Measurements from ENCODE around the gene GARIN5A.
"Not testable (repeated sequence)": the region's sequence is repeated elsewhere in the genome, so short reads cannot be mapped to it uniquely, and the experiment has no call there.

GARIN5A gene

DNA sequence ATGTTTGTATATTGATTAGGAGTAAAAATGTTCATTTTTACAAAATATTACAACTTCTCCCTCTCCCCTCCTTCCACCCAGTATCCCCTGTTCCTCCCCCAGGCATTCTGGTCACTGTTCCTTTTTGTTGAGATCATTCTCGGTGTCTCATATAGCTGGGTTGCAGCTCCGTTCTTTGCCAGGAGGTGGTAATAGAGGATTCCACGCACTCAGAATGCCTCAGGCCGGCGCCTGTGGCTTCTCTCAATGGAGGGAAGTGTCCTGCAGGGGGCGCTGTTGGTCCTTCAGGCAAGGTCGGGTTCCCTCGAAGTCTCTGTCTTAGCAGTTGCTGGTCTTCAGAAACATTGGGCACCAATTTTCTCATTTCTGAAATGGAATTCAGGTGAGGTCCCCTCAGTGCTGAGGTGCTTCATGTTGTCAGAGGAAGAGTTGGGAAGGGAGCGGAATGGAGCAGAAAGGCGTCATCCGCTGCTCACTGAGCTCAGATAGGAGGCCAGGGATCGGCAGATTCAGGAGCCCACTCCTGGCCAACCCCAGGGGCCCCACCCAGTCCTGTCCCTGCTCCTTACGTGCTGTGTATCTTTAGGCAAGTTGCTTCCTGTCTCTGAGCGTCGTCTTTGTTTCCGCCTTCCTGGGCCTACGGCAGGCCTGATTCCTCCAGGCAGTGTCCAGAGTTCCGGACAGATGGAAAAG lies 10.3 kb upstream of the GARIN5A start:
- no peak for DNase-seq

DNA sequence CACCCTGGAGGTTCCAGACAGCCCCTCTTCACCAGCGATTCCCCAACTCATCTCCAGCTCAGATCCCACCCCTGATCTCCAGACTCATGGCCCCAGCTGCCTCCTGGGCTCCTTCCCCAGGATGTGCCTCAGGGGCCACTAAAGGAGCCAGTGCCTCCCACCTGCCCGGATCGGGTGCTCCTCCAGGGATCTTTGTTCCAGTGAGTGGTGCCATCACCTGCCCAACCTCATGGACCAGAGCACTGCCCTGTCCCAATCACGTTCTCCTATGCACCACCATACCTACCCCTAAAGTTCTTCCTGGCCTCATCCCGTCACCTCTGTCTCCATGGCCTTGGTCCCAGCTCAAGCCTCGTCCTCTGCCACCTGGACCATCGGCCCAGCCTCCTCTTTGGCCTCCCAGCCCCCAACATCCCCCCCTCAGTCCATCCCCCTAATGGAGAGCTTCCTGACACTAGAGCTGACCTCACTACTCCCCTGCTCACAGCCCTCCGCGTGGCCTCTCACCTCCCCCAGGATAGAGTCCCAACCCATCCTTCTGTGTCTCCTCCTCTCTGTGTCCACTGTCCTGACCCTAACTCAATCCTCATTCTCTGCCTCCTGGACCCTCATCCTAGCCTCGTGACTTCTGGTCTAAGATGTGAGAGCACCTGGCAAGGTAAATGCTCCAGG lies 8.8 kb upstream of the GARIN5A start:
- no peak for DNase-seq

DNA sequence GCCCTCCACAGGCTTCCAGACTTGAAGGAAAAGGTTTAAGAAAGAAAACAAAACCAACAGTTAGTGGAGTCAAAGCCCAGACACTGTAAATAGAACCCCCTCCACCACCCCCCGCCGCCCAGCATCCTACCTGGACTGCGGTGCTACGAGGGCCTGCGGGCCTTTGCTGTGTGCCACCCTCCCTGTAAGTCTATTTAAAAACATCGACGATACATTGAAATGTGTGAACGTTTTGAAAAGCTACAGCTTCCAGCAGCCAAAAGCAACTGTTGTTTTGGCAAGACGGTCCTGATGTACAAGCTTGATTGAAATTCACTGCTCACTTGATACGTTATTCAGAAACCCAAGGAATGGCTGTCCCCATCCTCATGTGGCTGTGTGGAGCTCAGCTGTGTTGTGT lies 6.3 kb upstream of the GARIN5A start:
- no peak for DNase-seq

GRCh38 chr19:50482271-50482855 lies 5.7 kb upstream of the GARIN5A start:
- DNase-seq, result no peak

DNA sequence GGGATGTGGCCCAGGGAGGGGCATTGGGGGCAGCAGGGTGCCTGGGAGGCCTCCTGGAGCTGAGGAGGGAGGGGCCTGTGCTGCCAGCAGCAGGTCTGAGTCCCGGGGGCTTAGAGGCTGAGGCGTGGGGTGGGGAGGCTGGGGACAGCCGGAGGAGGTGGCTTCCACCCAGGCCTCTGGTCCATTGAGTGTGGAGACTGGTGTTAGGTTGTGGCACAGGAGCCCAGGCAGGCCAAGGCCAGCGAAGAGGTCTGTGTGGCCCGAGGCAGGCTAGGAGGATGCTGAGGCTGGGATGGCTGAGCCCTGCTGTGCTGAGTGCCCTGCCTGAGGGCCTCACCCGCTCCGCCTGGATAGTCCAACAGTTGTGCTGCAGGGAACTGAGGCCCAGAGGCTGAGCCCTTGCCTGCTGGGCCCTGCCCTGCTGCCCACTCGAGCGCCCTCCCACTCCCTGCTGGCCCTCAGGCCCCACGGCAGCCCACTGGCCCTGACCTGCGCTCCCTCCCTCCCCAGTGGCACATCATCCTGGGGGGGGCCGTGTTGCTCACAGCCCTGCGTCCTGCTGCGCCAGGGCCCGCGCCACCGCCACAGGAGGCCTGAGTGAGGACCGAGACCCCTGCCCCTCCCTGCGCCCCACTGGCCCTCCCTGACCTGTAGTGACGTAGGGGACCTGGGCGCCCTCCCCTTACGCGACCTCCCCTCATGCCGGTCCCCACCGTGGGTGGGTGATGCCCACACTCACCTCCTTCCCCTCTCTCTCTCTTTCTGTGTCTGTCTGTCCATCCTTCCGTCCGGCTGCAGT lies 4.9 kb upstream of the GARIN5A start:
- DNase-seq, result no peak

DNA sequence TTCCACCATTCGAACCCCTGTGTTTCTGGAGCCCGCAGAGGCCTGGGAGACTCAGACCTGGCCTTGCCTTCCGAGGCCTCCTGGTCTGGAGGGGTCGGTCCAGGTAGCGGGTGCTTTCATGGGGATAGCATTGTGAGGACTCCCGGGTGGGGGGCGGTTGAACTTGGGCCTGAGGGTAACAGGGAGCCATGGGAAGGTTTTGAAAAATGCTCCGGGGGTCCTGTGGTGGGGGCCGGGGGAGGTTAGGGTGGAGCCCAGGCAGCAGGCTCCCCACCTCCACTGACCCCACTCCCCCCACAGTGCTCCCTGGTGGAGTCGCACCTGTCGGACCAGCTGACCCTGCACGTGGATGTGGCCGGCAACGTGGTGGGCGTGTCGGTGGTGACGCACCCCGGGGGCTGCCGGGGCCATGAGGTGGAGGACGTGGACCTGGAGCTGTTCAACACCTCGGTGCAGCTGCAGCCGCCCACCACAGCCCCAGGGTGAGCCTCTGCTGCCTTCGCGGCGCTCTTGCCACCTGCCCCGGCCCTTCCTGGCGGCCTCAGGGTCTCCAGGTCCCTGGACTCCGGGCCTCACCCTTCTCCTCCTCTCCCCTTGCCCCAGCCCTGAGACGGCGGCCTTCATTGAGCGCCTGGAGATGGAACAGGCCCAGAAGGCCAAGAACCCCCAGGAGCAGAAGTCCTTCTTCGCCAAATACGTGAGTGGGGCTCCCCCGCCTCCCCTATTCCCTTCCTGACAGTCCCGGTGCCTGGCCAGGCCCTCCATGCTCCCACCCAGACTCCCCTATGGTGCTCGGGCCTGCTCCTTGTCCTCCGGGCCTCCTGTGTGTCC lies 3.8 kb upstream of the GARIN5A start:
- DNase-seq, result no peak

DNA sequence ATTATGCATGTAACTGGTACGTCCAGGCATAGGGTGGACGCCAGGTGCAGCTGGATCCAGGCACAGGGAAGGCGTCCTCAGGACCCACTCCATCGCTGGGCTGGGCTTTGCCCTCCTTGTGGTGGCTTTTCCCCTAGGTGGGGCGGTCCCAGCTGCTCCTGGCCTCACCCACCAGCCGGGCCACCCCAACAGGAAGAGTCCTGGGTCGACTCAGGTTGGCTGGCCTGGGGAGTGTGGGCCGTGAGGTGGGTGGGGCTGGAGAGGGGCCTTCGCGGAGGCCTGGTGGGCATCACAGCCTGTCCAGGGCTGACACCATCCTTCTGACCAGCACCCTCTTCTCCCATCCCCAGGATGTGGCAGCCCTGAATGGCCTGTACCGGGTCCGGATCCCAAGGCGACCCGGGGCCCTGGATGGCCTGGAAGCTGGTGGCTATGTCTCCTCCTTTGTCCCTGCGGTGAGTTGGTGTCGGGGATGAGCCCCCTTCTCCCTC lies 3.2 kb upstream of the GARIN5A start:
- no peak for DNase-seq

GRCh38 chr19:50478901-50479715 lies 2.5 kb upstream of the GARIN5A start:
- DNase-seq, result no peak

DNA sequence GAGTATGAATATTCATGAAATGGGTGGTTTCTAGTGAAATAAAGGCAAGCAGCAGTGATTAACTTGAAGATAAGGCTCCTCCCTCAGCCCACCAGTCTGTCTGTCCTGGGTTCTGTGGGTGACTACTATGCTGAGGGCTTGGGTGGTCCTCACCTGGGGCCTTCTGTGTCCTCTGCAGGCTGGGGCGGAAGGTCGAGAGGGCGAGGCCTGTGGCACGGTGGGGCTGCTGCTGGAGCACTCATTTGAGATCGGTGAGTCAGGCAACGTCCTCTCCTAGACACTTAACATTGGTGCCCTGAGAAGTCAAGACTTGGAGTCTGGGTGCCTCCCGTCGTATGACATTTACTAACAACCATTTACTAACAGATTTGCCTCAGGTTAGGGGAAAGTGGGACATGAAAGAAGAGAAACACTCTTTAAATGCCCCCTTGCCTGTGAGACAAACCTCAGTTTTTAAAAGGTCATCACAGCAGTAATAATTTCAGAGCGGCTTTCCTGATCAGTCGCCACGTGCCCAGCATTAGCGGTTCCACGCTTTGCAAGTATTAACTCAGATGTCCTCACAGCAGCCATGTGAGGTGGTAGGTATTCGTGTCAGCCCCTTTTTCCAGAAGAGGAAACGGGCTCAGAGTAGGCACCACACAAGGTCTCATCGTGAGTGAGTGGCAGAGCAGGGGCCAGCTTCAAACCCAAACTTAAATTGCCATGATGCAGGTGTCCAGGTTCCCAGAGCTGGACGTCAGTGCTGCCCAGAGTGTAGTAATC lies 1.3 kb upstream of the GARIN5A start:
- no peak for DNase-seq

GRCh38 chr19:50476907-50477238 lies 225 bp upstream of the GARIN5A start:
- DNase-seq, result no peak

DNA sequence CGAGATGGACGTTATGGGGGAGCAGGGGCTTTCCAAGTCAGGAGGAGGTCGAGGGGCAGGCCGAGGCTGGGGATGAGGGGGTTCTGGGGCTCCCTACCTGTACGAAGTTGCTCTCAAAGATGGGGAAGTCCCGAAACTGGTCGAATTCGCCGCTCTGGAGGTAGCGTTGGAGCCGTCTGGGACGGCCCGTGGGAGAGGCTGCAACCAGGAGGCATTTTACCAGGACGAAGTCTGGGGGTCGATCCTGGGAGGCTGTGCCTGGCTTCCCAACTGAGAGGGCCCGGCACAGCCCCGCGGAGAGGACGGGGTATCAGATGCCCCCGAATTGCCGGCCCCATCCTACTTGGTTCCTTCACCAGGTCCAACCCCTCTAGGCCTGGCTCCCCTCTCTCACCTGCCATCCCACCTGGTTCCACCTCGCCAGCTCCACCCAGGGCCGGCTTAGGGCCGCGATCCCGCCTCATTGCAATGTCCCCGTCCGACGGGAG lies 868 bp downstream of the GARIN5A start:
- DNase-seq, result no peak

GRCh38 chr19:50475101-50475568 lies 1.5 kb downstream of the GARIN5A start:
- DNase-seq, result no peak

GRCh38 chr19:50473336-50473735 lies 3.3 kb downstream of the GARIN5A start:
- not testable (repeated sequence) for DNase-seq

DNA sequence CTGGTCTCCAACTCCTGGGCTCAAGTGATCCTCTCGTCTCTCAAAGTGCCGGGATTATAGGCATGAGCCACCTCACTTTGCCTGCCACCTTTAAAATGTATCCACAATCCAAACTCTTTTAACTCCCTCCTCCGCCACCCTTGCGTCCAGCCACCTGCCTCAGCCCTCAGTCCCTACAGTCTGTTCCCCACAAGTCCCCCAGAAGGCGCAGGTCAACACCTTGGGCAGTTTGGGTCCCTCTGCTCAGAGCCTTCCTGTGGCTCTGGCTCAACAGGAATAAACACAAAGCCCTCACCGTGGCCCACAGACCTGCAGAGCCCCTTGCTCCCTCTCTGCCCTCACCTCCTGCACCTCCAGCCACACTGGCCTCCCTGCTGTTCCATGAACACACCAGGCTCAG lies 7.8 kb downstream of the GARIN5A start:
- no peak for DNase-seq

GRCh38 chr19:50467566-50467965 lies 9.1 kb downstream of the GARIN5A start:
- DNase-seq, result no peak

DNA sequence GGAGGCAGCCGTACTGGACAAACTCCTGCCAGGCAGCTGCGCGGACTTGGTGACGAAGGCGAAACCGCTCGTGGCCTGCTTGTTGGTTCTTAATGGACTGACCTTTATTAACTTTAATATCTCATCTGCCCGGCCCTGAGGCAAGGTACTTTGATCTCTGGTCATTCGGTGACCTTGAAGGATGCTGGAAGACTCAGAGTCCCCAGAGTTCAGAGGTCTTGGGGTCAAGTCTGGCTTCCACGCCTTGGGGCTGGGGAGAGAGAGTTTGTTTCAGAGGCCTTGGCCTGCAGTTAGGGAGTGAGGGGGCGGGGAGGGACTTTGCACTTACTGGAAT lies 10.0 kb downstream of the GARIN5A start:
- no peak for DNase-seq

DNA sequence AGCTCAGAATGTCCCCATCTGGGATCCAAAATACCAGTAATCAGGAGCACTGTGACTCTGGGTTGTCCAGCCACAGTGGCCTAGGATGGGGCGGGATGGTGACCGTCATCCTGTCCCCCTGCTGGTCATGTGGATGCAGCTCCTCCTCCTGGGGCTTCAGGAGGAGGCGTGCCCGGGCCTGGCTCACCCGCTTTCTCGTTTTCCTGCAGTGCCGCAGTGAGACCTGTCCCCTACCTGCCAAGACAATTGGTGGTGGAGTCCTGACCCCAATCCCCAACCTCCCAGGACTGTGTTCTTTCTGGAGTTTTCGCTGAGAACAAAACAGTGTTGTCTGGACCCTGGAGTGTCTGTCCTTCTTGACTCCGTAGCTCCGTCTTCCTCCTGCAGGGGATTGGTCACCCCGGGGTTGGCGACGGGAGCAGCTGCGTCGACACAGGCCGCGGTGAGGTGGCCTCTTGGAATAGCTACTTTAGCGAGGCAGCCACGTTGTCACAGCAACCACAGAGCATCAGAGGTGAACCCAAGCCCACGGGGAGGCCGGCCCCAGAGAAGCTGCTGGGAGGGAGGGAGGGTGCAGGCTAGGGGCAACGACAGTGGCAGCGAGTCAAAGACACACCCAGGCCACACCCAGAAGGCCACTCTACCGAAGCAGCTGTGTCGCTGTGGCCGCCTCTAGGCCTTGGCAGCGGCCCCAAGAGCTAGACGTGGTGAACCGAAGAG lies 10.5 kb downstream of the GARIN5A start:
- peak; percentile 75 for DNase-seq

DNA sequence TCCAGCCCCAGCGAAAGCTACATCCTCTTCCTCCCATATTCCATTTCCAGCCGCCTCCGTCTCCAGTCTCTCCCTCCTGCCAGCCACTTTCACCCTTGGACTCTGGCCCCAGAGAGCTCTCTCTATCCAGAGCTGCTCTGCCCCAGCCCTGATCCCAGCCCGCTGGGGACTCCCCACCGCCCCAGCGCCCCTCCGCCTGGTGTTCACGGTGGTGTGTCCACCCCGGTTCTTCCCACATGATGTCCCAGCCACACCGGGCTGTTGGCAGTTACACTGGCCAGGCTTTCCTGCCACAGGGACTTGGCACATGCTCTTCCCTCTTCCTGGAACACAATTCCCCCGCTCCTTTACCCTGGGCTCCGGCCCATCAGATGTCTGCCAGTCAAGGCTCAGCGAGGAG lies 11.6 kb downstream of the GARIN5A start:
- DNase-seq, result no peak

DNA sequence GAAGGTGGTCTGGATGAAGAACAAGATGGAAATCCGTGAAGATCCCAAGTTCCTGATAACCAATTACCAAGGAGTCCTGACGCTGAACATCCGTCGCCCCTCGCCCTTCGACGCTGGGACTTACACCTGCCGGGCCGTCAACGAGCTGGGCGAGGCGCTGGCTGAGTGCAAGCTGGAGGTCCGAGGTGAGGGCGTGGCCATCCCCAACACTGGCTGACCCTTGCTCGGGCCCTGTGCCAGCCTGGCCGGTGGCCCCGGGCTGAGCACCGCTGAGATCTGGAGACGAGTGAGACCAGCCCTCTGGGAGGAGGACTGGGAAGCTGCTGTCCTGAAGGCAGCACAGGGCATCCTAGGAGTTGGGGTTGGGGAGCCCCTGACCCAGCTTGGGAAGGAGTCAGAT lies 12.3 kb downstream of the GARIN5A start:
- DNase-seq, result no peak

DNA sequence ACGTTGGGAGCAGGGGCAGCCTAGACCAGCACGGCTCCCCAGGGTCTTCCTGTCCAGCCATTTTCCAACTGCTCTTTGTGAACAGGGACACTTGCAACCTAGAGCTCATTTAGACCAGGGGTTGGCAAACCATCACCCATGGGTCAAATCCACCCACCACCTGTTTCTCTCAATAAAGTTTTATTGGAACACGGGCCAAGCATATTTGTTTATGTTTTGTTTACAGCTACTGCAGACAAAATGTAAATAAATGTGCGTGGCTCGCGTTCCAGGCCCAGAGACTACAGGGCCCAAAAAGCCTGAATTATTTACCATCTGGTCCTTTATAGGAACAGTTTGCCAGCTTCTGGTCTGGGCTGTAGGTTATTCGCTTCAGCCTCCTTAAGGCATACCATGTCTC lies 13.7 kb downstream of the GARIN5A start:
- no peak for DNase-seq
